Measurements from ENCODE around the gene ETFDH. TPM values are rescaled to one million over a fixed set of nuclear protein-coding genes. Genes with fewer than 3 reads are reported as not detected.
A peak's percentile ranks its signal among the peaks of the same experiment; 100 is the strongest.

ETFDH gene
- total RNA-seq (2014; rRNA removed; shearing (Covaris generic)): 9.2 and 11.4 TPM in 2 replicates
- 13.7 and 17.7 TPM in 2 replicates for polyA plus RNA-seq (2016; fragmentation: Nextera tagmentation; extraction: Ambion mirVana)
- long read RNA-seq, partial matches to known transcripts: 0 of 6 reads
- long read RNA-seq, other reads (novel, unspliced or antisense): 1 of 6 reads

GRCh38 chr4:158671915-158672806 lies at the start of gene ETFDH:
ETFDH (plus strand) TSS chr4:158672296; CDS start chr4:158672457, 161 bp downstream.
- Mint-ChIP-seq H3K4me1 (peaks cover 14% of the 10 kb centered on the region; the same call in 2 of the 3 replicates), H3K4me3 (peak within 1 kb of the TSS; percentile 98), H3K9me3 (no peaks in the 10 kb centered on the region; the same call in 2 of the 3 replicates), H3K27ac (peak within 1 kb of the TSS; percentile 98), H3K36me3 (ENCODE audit: low read depth) (peaks cover 7% of the 10 kb centered on the region), H3K27me3 (ENCODE audit: insufficient read depth, low read depth, poor library complexity) (peaks cover 12% of the 10 kb centered on the region)
- H3K36me3 ChIP-seq (ENCODE audit: insufficient read depth): peaks cover 5% of the 10 kb centered on the region; the same call in 1 of the 2 replicates
- no peaks in the 10 kb centered on the region; the same call in 1 of the 2 replicates for H4K20me1 ChIP-seq (replicated peaks; ENCODE audit: insufficient read depth)
- H3F3A ChIP-seq (replicated peaks; ENCODE audit: low read depth): peaks cover 5% of the 10 kb centered on the region; the same call in 1 of the 2 replicates
- H3K4me3 ChIP-seq: peak within 1 kb of the TSS; percentile 76
- peak; percentile 88 for ATAC-seq
- no peaks in the 10 kb centered on the region for H3K9me2 ChIP-seq (ENCODE audit: insufficient read depth)
- H3K79me2 ChIP-seq (replicated peaks; ENCODE audit: insufficient read depth): peaks cover 46% of the 10 kb centered on the region
- H3K4me2 ChIP-seq: peak within 1 kb of the TSS; percentile 81
- no peaks in the 10 kb centered on the region for H3K27me3 ChIP-seq (ENCODE audit: insufficient read depth)
- peak; percentile 98 for DNase-seq (ENCODE audit: low spot score)
- peak within 1 kb of the TSS; percentile 84 for H3K27ac ChIP-seq (ENCODE audit: low read depth)
- TF ChIP-seq STAT1 (IDR thresholded peaks at IDR 0.05; ENCODE audit: unreplicated experiment) (no peak), ZNF331 (CRISPR knock-in tag; IDR thresholded peaks at IDR 0.05; ENCODE audit: low read depth) (no peak), CREB1 (CRISPR knock-in tag; IDR thresholded peaks at IDR 0.05; ENCODE audit: low read depth) (peak; percentile 89), POLR2AphosphoS5 (IDR thresholded peaks at IDR 0.05; ENCODE audit: low read depth) (peak; percentile 60; the same call in 1 of the 2 replicates), ZNF462 (CRISPR knock-in tag; IDR thresholded peaks at IDR 0.05) (no peak), EZH2 (IDR thresholded peaks at IDR 0.05; ENCODE audit: low read depth, unreplicated experiment) (no peak), NANOG (IDR thresholded peaks at IDR 0.05; ENCODE audit: borderline replicate concordance) (no peak), CTCF (conservative IDR thresholded peaks at IDR 0.05; ENCODE audit: low read depth in 2 of 2) (peak; percentile 55 to 83)
- TF ChIP-seq, protein P1, sequence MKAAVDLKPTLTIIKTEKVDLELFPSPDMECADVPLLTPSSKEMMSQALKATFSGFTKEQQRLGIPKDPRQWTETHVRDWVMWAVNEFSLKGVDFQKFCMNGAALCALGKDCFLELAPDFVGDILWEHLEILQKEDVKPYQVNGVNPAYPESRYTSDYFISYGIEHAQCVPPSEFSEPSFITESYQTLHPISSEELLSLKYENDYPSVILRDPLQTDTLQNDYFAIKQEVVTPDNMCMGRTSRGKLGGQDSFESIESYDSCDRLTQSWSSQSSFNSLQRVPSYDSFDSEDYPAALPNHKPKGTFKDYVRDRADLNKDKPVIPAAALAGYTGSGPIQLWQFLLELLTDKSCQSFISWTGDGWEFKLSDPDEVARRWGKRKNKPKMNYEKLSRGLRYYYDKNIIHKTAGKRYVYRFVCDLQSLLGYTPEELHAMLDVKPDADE (IDR thresholded peaks at IDR 0.05): peak; percentile 96
- 0 out of 2 replicates have a peak, but pooled peaks cover 5% of the 10 kb centered on the region for H3K4me1 ChIP-seq (ENCODE audit: insufficient read depth)
- peak within 1 kb of the TSS; percentile 74 for H2AFZ ChIP-seq

Measured in GM23338 (cell line).